ENCODE results near the gene STAT2.

- TF ChIP-seq, protein P1, sequence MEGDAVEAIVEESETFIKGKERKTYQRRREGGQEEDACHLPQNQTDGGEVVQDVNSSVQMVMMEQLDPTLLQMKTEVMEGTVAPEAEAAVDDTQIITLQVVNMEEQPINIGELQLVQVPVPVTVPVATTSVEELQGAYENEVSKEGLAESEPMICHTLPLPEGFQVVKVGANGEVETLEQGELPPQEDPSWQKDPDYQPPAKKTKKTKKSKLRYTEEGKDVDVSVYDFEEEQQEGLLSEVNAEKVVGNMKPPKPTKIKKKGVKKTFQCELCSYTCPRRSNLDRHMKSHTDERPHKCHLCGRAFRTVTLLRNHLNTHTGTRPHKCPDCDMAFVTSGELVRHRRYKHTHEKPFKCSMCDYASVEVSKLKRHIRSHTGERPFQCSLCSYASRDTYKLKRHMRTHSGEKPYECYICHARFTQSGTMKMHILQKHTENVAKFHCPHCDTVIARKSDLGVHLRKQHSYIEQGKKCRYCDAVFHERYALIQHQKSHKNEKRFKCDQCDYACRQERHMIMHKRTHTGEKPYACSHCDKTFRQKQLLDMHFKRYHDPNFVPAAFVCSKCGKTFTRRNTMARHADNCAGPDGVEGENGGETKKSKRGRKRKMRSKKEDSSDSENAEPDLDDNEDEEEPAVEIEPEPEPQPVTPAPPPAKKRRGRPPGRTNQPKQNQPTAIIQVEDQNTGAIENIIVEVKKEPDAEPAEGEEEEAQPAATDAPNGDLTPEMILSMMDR (IDR thresholded peaks at IDR 0.05; ENCODE audit: insufficient read depth, low read depth, low read length): no peak
- TF ChIP-seq EZH2 (IDR thresholded peaks at IDR 0.05; ENCODE audit: insufficient read depth, low read length): no peak
Observed at GRCh38 chr12:56392331-56392730, 32.4 kb upstream of the STAT2 start.

Measured in astrocyte (in vitro differentiated cells and primary cell).